NCI-H446 (cell line): ENCODE data around the gene FER.
A peak's percentile ranks its signal among the peaks of the same experiment; 100 is the strongest.
"Not testable (repeated sequence)": the region's sequence is repeated elsewhere in the genome, so short reads cannot be mapped to it uniquely, and the experiment has no call there.

Experiments used
- DNase-seq, 2 experiments: peaks; one replicate each; lab custom pipeline; 2025; lab: John Stamatoyannopoulos, UW

FER gene

GRCh38 chr5:108747111-108747773 lies 455 bp upstream of the FER start:
- DNase-seq = no peak

- DNase-seq = peak; percentile 88 to 99
These were observed 867 bp downstream of the FER start for GRCh38 chr5:108748401-108749127.

GRCh38 chr5:108749128-108749861 lies 1.6 kb downstream of the FER start:
- DNase-seq = peak in 1 of 2 experiments; percentile 87

DNA sequence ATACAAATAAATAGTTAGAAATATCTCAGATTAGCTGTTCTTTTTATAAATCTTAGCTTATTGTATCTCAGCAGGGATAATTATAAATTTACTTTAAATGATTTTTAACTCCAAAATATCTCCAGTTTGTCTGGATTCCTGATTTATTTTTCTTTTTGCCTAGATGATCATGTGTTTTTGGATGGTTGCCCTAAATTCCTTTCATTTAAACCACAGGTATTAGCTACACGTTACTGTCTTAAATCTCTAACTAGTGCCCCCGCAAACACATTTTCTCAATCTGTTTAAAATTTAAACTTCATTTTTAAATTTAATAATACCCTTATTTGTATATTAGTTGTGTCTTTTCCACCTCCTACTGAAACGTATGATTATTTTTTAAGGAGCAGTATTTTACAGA lies 5.6 kb downstream of the FER start:
- no peak for DNase-seq

GRCh38 chr5:108753877-108754276 lies 6.2 kb downstream of the FER start:
- DNase-seq = no peak

DNA sequence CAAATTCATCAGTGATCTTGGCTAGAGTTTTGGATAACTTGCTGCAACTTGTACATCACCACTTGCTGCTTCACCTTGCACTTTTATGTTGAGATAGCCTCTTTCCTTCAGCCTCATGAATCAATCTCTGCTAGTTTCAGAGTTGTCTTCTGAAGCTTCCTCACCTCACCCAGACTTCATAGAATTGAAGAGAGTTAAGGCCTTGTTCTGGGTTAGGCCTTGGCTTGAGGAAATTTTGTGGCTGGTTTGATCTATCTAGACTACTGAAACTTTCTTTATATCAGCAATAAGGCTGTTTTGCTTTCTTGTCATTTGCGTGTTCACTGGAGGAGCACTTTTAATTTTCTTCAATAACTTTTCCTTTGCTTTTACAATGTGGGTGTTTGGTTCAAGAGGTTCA lies 12.8 kb downstream of the FER start:
- DNase-seq = no peak

GRCh38 chr5:108762660-108763059 lies 15.0 kb downstream of the FER start:
- DNase-seq = no peak

GRCh38 chr5:108763222-108763916 lies 15.7 kb downstream of the FER start:
- DNase-seq = no peak

DNA sequence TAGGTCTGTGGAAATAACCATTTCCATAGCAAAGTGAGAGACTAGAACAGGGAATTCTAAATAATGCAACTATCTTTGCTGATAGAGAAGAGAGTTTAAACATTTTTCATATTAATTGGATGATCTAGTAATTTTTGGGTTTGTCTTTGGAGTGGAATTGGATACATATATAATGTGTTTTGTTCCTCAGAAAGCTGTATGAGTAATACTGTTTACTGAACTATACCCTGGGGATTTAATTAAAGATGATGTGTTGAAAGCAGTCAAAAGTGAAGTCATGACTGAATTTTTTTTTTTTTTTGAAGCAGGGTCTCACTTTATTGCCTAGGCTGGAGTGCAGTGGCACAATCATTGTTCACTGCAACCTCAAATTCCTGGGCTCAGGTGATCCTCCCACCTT lies 17.9 kb downstream of the FER start:
- peak in 1 of 2 experiments; percentile 14 for DNase-seq

GRCh38 chr5:108766916-108767315 lies 19.2 kb downstream of the FER start:
- not testable (repeated sequence) for DNase-seq

GRCh38 chr5:108769352-108769751 lies 21.7 kb downstream of the FER start:
- DNase-seq = no peak

DNA sequence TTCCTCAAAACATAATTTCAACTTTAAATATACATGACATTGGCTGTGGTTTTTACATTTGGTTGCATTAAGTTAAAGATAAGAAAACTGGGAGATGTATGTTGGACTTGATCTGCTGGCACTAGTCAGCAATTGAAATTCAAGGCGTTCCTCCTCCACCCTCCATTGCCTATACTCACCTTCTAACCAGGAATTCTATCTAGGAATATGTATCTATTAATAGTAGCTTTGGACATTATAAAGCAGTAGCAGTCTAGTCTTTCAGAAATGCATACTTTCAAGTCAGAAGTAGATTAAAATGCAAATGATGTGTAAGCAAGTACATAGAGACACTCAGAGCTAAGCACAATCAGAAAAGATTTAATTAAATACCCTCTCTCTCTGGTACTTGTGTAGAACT lies 24.9 kb downstream of the FER start:
- no peak for DNase-seq

DNA sequence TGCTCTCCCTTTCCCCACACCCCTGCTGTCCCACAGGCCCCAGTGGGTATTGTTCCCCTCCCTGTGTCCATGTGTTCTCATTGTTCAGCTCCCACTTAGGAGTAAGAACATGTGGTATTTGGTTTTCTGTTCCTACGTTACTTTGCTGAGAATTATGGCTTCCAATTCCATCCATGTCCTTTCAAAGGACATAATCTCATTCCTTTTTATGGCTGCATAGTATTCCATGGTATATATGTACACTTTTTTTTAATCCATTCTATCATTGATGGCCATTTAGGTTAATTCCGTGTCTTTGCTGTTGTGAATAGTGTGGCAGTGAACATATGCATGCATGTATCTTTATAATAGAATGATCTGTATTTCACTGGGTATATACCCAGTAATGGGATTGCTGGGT lies 25.6 kb downstream of the FER start:
- no peak for DNase-seq

GRCh38 chr5:108774079-108774478 lies 26.4 kb downstream of the FER start:
- not testable (repeated sequence) for DNase-seq

DNA sequence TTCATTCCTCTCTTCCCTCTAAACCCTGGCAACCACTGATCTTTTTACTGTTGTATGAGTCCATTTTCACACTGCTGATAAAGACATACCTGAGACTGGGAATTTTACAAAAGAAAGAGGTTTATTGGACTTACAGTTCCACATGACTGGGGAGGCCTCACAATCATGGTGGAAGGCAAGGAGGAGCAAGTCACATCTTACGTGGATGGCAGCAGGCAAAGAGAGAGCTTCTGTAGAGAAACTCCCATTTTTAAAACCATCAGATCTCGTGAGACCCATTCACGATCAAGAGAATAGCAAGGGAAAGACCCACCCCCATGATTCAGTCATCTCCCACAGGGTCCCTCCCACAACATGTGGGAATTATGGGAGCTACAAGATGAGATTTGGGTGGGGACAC lies 29.9 kb downstream of the FER start:
- not testable (repeated sequence) for DNase-seq

DNA sequence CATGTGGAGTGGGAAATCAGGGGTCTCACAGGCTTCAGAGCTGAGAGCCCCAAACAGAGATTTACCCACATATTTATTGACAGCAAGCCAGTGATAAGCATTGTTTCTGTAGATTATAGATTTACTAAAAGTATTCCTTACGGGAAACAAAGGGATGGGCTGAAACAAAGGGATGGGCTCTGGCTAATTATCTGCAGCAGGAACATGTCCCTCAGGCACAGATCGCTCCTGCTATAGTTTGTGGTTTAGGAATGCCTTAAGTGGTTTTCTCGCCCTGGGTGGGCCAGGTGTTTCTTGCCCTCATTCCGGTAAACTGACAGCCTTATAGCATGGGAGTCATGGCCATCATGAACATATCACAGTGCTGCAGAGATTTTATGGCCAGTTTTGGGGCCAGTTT lies 36.9 kb downstream of the FER start:
- not testable (repeated sequence) for DNase-seq

- DNase-seq = no peak
These were observed 39.2 kb downstream of the FER start for GRCh38 chr5:108786806-108787483.

- DNase-seq = peak; percentile 66 to 84
These were observed 40.4 kb downstream of the FER start for GRCh38 chr5:108788142-108788541.

- DNase-seq = no peak
These were observed 45.5 kb downstream of the FER start for GRCh38 chr5:108793207-108793606.

DNA sequence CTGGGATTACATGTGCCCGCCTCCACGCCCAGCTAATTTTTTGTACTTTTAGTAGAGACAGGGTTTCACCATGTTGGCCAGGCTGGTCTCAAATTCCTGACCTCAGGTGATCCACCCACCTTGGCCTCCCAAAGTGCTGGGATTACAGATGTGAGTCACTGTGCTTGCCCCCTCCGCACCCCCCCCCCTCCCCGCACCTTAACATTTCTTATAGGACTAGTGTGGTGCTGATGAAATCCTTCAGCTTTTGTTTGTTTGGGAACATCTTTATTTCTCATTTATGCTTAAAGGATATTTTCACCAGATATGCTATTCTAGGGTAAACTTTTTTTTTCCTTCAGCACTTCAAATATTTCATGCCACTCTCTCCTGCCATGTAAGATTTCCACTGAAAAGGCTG lies 46.7 kb downstream of the FER start:
- not testable (repeated sequence) for DNase-seq

- no peak for DNase-seq
These were observed 49.7 kb downstream of the FER start for GRCh38 chr5:108797396-108797795.

DNA sequence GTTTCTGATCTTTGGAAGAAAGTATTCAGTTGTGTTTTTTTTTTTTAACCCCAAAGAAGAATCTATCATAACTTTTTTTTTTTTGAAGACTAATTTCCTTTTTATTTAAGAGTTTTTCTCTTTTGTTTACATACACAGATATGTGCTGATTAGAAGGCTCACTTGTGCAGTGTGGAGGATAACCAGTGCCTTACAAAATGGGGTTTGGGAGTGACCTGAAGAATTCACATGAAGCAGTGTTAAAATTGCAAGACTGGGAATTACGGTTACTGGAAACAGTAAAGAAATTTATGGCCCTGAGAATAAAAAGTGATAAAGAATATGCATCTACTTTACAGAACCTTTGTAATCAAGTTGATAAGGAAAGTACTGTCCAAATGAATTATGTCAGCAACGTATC lies 50.3 kb downstream of the FER start:
- DNase-seq = no peak
